Gastroesophageal sphincter (tissue), 4 donors: ENCODE measurements around the gene DLK1. TPM values are rescaled to one million over a fixed set of nuclear protein-coding genes. Genes with fewer than 3 reads are reported as not detected.

Experiments
- ATAC-seq: fragments of 150-250 bp; one replicate; pipeline ENCODE4 v1.9.1; 2016; ENCODE audit warnings: mild to moderate bottlenecking, moderate library complexity
- H3K27ac ChIP-seq, 4 donors: fragments of 200-600 bp; sonication (generic) in 3 of 4; 1 replicate in 3 of 4; 2 replicates in 1 of 4; pipeline ENCODE4 v1.5.1; 2016 to 2019
- H3K27me3 ChIP-seq: fragments of 200-600 bp; sonication (generic); one replicate; pipeline ENCODE4 v1.5.1; 2019
- H3K36me3 ChIP-seq, 2 donors: fragments of 200-600 bp; sonication (generic); one replicate each; pipeline ENCODE4 v1.5.1; 2019; ENCODE audit warnings: control low read depth in 1 of 2
- H3K4me1 ChIP-seq, 3 donors: fragments of 200-600 bp; sonication (generic); 1 replicate in 2 of 3; 2 replicates in 1 of 3; pipeline ENCODE4 v1.5.1; 2016 to 2019; ENCODE audit warnings: control low read depth in 2 of 3
- H3K4me3 ChIP-seq, 2 donors: fragments of 200-600 bp; sonication (generic); one replicate each; pipeline ENCODE4 v1.5.1; 2019; ENCODE audit warnings: mild to moderate bottlenecking in 1 of 2, moderate library complexity in 1 of 2
- H3K9me3 ChIP-seq, 3 donors: fragments of 200-600 bp; sonication (generic); one replicate each; pipeline ENCODE4 v1.5.1; 2017 to 2019; ENCODE audit warnings: control low read depth in 2 of 3
- CTCF ChIP-seq, 4 experiments: fragments of 200-600 bp in 2 of 4; fragments of 450-650 bp in 2 of 4; sonication (generic) in 1 of 4; IDR thresholded peaks; one replicate each; pipeline ENCODE4 v1.5.1; 2017 to 2019; ENCODE audit warnings: antibody characterized with exemption in 4 of 4, mild to moderate bottlenecking in 2 of 4, moderate library complexity in 2 of 4
- EP300 ChIP-seq: sonication (generic); formaldehyde crosslinking; IDR thresholded peaks from one replicate; pipeline ENCODE4 v1.6.1; 2017; ENCODE audit warnings: antibody characterized with exemption, mild to moderate bottlenecking
- POLR2A ChIP-seq, 2 donors: fragments of 450-650 bp; IDR thresholded peaks; one replicate each; pipeline ENCODE4 v1.6.1; 2017; ENCODE audit warnings: antibody characterized with exemption in 2 of 2, mild to moderate bottlenecking in 2 of 2, moderate library complexity in 1 of 2
- POLR2AphosphoS5 ChIP-seq: sonication (generic); formaldehyde crosslinking; IDR thresholded peaks from one replicate; pipeline ENCODE4 v1.6.1; 2017; ENCODE audit warnings: antibody characterized with exemption
- WGBS, 2 donors: methylation state at CpG; one replicate each; pipeline ENCODE4 v1.1.5; 2018; ENCODE audit warnings: low coverage in 1 of 2; 5-methylcytosine and 5-hydroxymethylcytosine counted together
- total RNA-seq, 4 donors: library from RNA; depleted of rRNA; stranded (reverse); fragments of >200 nt; gene quantifications; one replicate each; pipeline ENCODE4 v1.1.0, GENCODE V29; 2016

The DLK1 gene
- total RNA-seq, 4 donors from 2014 or later = not detected

GRCh38 chr14:100739306-100739705, 12.6 kb downstream of the DLK1 start:
- Histone ChIP-seq H3K4me1 (no peaks in the 10 kb centered on the region), H3K36me3 (no peaks in the 10 kb centered on the region), H3K9me3 (peaks cover 0 to 21% (median 0%) of the 10 kb centered on the region in 3 donors), H3K27ac (no peak overlapping the region), H3K4me3 (no peak overlapping the region), H3K27me3 (peaks cover 21% of the 10 kb centered on the region)
- TF ChIP-seq POLR2A (IDR thresholded peaks at IDR 0.05) (no peak), CTCF (IDR thresholded peaks at IDR 0.05) (no peak), EP300 (no peak), POLR2AphosphoS5 (no peak)
- WGBS, 2 donors = 47 to 72% methylated on average over 2 to 8 of the region's 11 CpGs
- no peak for ATAC-seq

- Histone ChIP-seq H3K36me3 (no peaks in the 10 kb centered on the region), H3K4me3 (no peak overlapping the region), H3K27me3 (peaks cover 21% of the 10 kb centered on the region), H3K27ac (no peak overlapping the region), H3K9me3 (peaks cover 0 to 21% (median 0%) of the 10 kb centered on the region in 3 donors), H3K4me1 (no peaks in the 10 kb centered on the region)
- WGBS, 2 donors = 89 to 96% methylated on average over 2 to 6 of the region's 9 CpGs
- TF ChIP-seq POLR2A (IDR thresholded peaks at IDR 0.05) (no peak), POLR2AphosphoS5 (no peak), EP300 (no peak), CTCF (IDR thresholded peaks at IDR 0.05) (no peak)
- ATAC-seq = no peak
These were observed 13.6 kb downstream of the DLK1 start for GRCh38 chr14:100740196-100740825.

GRCh38 chr14:100740929-100741328, 14.2 kb downstream of the DLK1 start:
- Histone ChIP-seq H3K36me3 (no peaks in the 10 kb centered on the region), H3K4me1 (no peaks in the 10 kb centered on the region), H3K27ac (no peak overlapping the region), H3K4me3 (no peak overlapping the region), H3K27me3 (peaks cover 21% of the 10 kb centered on the region), H3K9me3 (peaks cover 0 to 21% (median 0%) of the 10 kb centered on the region in 3 donors)
- ATAC-seq = no peak
- TF ChIP-seq POLR2AphosphoS5 (no peak), CTCF (IDR thresholded peaks at IDR 0.05) (no peak), POLR2A (IDR thresholded peaks at IDR 0.05) (no peak), EP300 (no peak)
- WGBS, 2 donors = 90 to 94% methylated on average over 2 to 5 of the region's 7 CpGs

- WGBS, 2 donors = no CpG with 5 or more reads among the region's 3 CpGs
- H3K27ac ChIP-seq = no peak overlapping the region
- TF ChIP-seq EP300 = no peak
- TF ChIP-seq POLR2AphosphoS5 = no peak
- no peak for TF ChIP-seq CTCF (IDR thresholded peaks at IDR 0.05)
- TF ChIP-seq POLR2A (IDR thresholded peaks at IDR 0.05) = no peak
- ATAC-seq = no peak
- H3K36me3 ChIP-seq = no peaks in the 10 kb centered on the region
- peaks cover 0 to 21% (median 0%) of the 10 kb centered on the region in 3 donors for H3K9me3 ChIP-seq
- no peak overlapping the region for H3K4me3 ChIP-seq
- H3K4me1 ChIP-seq = no peaks in the 10 kb centered on the region
- peaks cover 13% of the 10 kb centered on the region for H3K27me3 ChIP-seq
These were observed 15.3 kb downstream of the DLK1 start for GRCh38 chr14:100741966-100742365.

- H3K36me3 ChIP-seq = no peaks in the 10 kb centered on the region
- no peak for ATAC-seq
- peaks cover 4% of the 10 kb centered on the region for H3K27me3 ChIP-seq
- peaks cover 0 to 12% (median 0%) of the 10 kb centered on the region in 3 donors for H3K9me3 ChIP-seq
- no peaks in the 10 kb centered on the region for H3K4me1 ChIP-seq
- H3K4me3 ChIP-seq = no peak overlapping the region
- no peak overlapping the region for H3K27ac ChIP-seq
- TF ChIP-seq CTCF (IDR thresholded peaks at IDR 0.05) (no peak), POLR2A (IDR thresholded peaks at IDR 0.05) (no peak), EP300 (no peak), POLR2AphosphoS5 (no peak)
These were observed 19.6 kb downstream of the DLK1 start for GRCh38 chr14:100746326-100746725.
